Activated T-cell treated with anti-CD3 and anti-CD28 coated beads, Interleukin-2, amount 50 U/mL, for 4 hours (primary cell): ENCODE measurements around the gene PSMA7. TPM values are rescaled to one million over a fixed set of nuclear protein-coding genes. Genes with fewer than 3 reads are reported as not detected.

Source experiments
- ATAC-seq, 2 donors: fragments of 200-7000 bp; cut with Tn5 transposase; one replicate each; pipeline ENCODE4 v1.10.0; 2021
- DNase-seq: peaks from one replicate; pipeline ENCODE4 v3.0.0-alpha.2; 2020
- H3K27me3 Mint-ChIP-seq: one replicate; pipeline ENCODE4 v1.8.0; 2021; ENCODE audit warnings: low read depth, mixed read lengths
- H3K36me3 Mint-ChIP-seq: one replicate; pipeline ENCODE4 v1.8.0; 2022; ENCODE audit warnings: mixed read lengths; ENCODE audit not compliant: insufficient read depth
- H3K4me1 Mint-ChIP-seq: one replicate; pipeline ENCODE4 v1.8.0; 2021; ENCODE audit warnings: low read depth, mixed read lengths
- H3K4me3 Mint-ChIP-seq: one replicate; pipeline ENCODE4 v1.8.0; 2021; ENCODE audit warnings: mild to moderate bottlenecking, moderate library complexity, mixed read lengths
- H3K9me3 Mint-ChIP-seq: one replicate; pipeline ENCODE4 v1.8.0; 2021; ENCODE audit warnings: mixed read lengths
- total RNA-seq, 3 donors: library from RNA; stranded (reverse); gene quantifications; one replicate each; pipeline ENCODE4 v1.2.1, GENCODE V29; 2021

The PSMA7 gene
- total RNA-seq, 3 donors from 2014 or later: 651 to 699 (median 689) TPM

DNA sequence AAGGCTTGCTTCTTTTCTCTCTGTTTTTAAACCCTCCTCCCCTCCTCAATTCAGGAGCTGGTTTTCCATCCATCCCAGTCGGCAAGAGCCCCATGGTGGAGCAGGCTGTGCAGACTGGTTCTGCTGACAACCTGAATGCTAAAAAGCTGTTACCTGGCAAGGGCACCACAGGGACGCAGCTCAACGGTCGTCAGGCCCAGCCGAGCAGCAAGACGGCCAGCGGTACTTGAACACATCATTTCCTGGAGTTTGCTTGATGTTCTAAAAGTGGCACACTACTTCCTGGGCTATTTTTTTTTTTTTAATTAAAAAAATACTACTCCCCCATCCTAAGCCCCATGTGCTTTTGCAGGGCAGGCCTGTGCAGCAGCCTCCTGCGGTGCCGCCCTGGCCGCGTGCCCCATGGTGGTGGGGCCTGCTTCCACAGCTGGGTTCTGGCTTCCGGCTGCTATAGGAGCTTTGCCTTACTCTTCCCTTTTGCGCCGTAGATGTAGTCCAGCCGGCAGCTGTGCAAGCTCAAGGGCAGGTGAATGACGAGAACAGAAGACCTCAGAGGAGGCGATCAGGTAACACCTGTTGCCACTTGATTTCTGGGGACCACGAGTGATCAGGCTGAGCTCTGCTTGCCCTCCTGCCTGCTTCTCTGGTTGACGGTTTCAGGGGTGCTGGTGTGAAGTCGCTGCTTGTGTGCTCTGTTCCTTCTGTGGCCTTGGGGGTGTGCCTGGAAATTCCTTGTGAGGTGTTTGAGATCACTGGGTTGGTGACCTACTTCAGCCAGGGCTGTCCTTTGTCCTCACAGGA, 13.3 kb downstream of the PSMA7 start:
- no peaks in the 10 kb centered on the region for H3K9me3 Mint-ChIP-seq
- H3K4me1 Mint-ChIP-seq: peaks cover 20% of the 10 kb centered on the region
- no peak overlapping the region for H3K4me3 Mint-ChIP-seq
- DNase-seq (no peak), ATAC-seq (no peak)
- no peaks in the 10 kb centered on the region for H3K27me3 Mint-ChIP-seq
- H3K36me3 Mint-ChIP-seq: peaks cover 46% of the 10 kb centered on the region

DNA sequence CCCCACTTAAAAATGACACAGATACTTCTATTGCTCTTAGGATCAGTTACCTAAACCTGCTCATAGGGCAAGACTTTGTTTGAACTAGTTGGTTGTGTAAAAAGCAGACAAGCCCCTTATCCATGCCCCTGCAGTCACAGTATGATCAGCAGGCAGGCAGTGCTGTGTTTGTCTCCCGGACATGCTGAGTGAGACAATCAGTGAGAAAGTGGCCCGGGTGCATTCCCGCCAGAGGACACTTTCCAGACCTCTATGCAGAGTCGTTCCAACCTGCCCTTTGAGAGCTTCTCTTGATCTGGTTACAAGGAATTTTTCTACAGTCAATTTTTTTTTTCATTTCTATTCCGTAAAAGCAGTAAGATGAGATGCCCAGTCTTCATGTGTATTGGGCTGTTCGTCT, 14.7 kb downstream of the PSMA7 start:
- no peaks in the 10 kb centered on the region for H3K27me3 Mint-ChIP-seq
- H3K36me3 Mint-ChIP-seq: peaks cover 50% of the 10 kb centered on the region
- ATAC-seq (no peak), DNase-seq (no peak)
- H3K4me1 Mint-ChIP-seq: peaks cover 30% of the 10 kb centered on the region
- no peak overlapping the region for H3K4me3 Mint-ChIP-seq
- no peaks in the 10 kb centered on the region for H3K9me3 Mint-ChIP-seq

DNA sequence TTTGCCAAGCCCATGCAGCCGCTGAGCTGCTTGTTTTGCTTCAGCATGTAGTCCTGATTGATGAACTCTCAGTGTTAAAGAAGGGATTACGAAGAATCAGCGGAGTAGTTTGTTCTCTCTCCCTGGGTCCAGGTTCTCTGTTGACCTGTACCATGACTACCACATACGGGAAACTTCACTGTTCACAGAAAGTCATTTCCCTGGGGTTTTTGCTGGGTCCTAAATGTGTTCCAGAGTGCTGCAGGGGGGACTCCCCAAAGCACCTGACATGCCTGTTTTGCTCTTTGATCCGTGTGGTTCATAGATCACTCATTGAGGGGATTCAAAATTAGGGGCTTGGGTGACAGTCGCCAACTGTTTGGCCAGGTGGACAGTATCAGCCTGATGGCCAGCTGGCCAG, 15.4 kb downstream of the PSMA7 start:
- no peak overlapping the region for H3K4me3 Mint-ChIP-seq
- DNase-seq (no peak), ATAC-seq (no peak)
- H3K36me3 Mint-ChIP-seq: peaks cover 50% of the 10 kb centered on the region
- H3K27me3 Mint-ChIP-seq: no peaks in the 10 kb centered on the region
- no peaks in the 10 kb centered on the region for H3K9me3 Mint-ChIP-seq
- H3K4me1 Mint-ChIP-seq: peaks cover 30% of the 10 kb centered on the region

DNA sequence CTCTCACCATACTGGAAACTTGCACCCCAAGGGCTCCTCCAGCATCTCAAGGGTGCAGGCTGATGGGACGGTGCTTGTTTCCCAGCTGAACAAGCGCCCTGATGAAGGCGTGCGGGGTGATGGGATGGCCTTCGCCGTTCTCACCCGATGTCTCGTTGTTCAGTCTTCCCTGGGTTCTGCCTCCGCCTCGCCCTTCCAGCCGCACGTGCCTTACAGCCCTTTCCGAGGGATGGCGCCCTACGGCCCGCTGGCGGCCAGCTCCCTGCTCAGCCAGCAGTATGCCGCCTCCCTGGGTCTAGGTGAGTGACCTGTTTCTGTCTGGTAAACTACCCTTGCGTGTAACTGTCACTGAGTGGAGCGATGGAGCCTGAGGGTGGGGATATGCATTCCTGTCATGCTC, 17.1 kb downstream of the PSMA7 start:
- Mint-ChIP-seq H3K9me3 (no peaks in the 10 kb centered on the region), H3K36me3 (peaks cover 44% of the 10 kb centered on the region), H3K4me3 (no peak overlapping the region), H3K4me1 (peaks cover 25% of the 10 kb centered on the region), H3K27me3 (no peaks in the 10 kb centered on the region)
- ATAC-seq (no peak), DNase-seq (no peak)

DNA sequence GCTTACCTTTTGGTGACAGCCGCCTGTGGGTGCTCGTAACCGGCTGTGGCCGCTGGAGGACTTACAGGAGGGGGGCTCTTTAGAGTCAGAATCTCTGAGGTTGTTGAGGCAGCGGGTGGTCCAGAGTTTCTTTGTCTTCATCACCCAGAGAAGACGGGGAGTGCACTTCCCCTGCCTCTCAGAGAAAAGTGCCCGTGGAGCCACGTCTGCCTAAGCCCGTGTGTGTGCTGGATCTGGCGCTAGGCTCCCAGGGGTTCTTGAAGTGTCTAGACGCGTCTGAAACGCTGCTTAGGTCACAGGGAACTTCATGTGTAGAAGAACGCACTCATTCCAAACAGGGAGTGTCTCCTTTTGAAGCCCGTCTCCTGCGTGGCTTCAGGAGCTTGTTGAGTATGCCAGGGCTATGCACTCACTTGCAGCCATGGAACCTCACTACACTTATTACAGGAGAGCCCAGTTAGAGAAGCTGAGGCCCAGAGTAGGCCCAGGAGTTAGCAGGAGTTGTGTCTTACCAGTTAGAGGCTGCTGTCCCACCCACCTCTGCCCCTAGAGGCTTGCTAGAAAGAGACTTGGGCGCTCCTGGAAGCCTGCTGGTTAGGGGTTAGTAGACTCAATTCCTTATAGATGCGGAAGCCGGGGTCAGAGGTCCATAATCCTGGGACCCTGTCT, 19.6 kb downstream of the PSMA7 start:
- Mint-ChIP-seq H3K4me3 (peak overlapping the region; percentile 87), H3K36me3 (peaks cover 30% of the 10 kb centered on the region), H3K27me3 (no peaks in the 10 kb centered on the region), H3K4me1 (peaks cover 36% of the 10 kb centered on the region), H3K9me3 (no peaks in the 10 kb centered on the region)
- ATAC-seq: no peak
- DNase-seq: no peak

DNA sequence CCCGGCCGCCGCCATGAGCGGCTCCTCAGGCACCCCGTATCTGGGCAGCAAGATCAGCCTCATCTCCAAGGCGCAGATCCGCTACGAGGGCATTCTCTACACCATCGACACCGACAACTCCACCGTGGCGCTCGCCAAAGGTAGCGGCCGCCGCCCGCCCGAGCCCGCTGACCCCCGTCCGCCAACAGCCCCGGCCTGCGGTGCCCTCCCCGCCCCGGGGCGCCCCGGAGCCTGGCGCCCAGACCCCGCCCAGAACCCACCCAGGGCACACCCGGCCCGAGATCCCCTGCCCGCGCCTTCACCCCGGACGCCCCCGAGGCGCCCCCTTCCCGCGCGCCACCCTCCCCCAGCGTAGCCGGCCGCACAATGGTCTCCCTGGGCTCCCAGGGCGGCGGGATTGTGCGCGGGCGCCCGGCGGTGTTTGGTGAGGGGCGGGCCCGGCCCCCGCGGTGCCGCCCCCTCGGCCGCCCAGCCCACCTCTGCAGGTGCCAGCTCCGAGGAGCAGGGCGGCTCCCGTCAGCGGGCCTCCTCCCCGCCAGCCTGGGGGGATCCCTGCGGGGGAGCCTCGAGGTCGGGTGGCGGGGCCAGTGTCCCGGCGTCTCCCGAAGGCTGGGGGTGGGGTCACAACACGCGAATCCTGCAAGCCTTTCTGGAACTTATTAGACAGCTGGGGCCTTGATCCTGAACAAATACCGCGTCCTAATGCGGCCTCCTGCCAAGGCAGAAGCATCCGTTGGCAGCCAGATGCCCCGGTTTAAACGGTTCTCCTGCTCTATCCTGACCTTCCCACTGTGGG, 20.3 kb downstream of the PSMA7 start:
- Mint-ChIP-seq H3K27me3 (no peaks in the 10 kb centered on the region), H3K4me3 (peak overlapping the region; percentile 87), H3K9me3 (no peaks in the 10 kb centered on the region), H3K4me1 (peaks cover 38% of the 10 kb centered on the region), H3K36me3 (peaks cover 23% of the 10 kb centered on the region)
- peak; percentile 34 for DNase-seq
- peak; percentile 3 to 15 for ATAC-seq

DNA sequence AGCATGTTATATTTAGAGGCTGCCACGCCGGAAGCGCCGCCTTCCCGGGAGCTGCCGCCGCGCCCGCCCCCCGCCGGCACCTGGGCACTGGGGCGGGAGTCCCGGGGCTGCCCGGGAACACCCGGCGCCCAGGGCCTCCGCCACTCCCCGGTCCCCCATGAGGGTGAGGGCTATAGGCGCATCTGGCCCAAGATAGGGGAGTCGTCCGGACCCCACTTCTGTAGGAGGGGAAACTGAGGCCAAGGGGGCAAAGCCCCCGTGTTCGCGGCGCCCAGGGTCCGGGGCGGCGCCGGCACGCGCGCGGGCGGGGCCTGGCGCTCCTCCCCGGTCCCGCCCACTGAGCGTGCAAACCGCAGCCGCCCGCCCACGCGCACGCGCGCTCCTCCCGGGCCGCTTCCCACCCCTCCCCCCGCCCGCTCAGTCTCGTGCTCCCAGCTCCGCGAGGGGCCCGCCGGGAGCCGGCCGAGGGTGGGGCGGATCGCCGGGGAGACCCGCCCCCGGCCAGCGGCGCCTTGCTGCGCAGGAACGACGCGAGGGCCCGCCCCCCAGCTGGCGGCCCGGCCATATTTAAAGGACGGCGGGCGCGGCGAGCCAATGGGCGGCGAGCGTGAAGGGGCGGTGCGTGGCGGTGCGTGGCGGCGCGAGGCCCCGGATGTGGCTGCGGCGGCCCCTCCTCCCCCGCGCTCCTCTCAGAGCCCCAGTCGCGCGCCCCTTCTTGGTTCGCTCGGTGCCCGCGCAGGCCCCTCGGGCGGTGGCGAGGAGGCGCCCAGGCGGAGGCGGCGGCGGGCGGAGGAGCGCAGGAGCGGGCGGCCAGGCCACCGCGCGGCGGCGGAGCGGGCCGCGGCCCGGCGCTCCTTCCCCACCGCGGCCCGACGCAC, 21.2 kb downstream of the PSMA7 start, which contains the start of gene LSM14B:
TSS of gene LSM14B (plus strand) at position 700 of the 878 bp plus-strand sequence. CDS start 192 bp downstream, outside the sequence.
- ATAC-seq: peak; percentile 85 to 87
- H3K9me3 Mint-ChIP-seq: no peaks in the 10 kb centered on the region
- peaks cover 16% of the 10 kb centered on the region for H3K36me3 Mint-ChIP-seq
- peak within 1 kb of the TSS; percentile 87 for H3K4me3 Mint-ChIP-seq
- no peaks in the 10 kb centered on the region for H3K27me3 Mint-ChIP-seq
- peak; percentile 97 for DNase-seq
- peaks cover 46% of the 10 kb centered on the region for H3K4me1 Mint-ChIP-seq

DNA sequence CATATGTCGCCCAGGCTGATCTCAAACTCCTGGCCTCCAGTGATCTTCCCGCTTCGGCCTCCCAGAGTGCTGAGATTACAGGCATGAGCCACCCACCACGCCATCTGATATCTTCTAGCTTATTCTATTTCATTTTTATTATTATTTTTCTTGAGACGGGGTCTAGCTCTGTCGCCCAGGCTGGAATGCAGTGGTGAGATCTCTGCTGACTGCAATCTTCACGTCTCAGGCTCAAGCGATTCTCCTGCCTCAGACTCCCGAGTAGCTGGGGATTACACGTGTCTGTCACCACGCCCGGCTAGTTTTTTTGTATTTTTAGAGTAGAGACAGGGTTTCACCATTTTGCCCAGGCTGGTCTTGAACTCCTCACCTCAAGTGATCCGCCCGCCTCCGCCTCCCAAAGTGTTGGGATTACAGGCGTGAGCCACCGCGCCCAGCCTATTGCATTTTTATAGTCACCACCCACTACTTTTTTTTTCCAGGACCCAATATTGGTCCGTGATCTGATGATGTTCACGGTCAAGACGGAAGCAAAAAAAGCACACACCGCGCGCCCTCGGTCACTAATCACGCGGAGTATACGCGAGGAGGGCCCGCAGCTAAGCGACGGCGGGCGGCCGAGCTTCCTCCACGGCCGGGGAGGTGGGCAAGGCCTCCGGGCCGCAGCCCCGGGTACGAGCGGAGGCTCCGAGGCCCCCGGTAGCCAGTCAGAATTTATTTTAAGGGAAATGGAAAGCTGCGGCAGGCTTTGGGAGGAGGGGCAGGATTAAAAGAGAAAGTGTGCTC, 22.0 kb downstream of the PSMA7 start:
- DNase-seq (no peak), ATAC-seq (peak; percentile 0 to 1)
- peak overlapping the region; percentile 85 for H3K4me3 Mint-ChIP-seq
- no peaks in the 10 kb centered on the region for H3K27me3 Mint-ChIP-seq
- H3K9me3 Mint-ChIP-seq: no peaks in the 10 kb centered on the region
- peaks cover 47% of the 10 kb centered on the region for H3K4me1 Mint-ChIP-seq
- H3K36me3 Mint-ChIP-seq: peaks cover 11% of the 10 kb centered on the region

DNA sequence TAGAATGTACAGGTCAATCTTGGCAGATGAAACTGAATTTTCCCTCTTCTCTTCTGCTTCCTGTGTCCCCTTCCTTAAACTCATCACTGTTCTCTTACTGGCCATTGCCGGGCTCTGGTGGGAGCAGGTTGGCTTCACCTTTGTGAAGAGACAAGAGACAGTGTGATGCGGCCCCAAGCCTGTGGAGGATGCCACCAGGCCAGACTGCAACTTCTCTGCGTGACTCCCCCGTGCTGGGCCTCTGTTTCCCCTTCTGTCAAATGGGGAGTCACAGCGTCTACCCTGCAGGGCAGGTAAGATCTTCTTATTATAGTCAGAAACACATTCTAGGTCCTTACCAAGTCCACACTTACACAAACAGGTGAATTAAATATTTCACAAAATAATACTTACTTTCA, 22.8 kb downstream of the PSMA7 start:
- no peak for DNase-seq

DNA sequence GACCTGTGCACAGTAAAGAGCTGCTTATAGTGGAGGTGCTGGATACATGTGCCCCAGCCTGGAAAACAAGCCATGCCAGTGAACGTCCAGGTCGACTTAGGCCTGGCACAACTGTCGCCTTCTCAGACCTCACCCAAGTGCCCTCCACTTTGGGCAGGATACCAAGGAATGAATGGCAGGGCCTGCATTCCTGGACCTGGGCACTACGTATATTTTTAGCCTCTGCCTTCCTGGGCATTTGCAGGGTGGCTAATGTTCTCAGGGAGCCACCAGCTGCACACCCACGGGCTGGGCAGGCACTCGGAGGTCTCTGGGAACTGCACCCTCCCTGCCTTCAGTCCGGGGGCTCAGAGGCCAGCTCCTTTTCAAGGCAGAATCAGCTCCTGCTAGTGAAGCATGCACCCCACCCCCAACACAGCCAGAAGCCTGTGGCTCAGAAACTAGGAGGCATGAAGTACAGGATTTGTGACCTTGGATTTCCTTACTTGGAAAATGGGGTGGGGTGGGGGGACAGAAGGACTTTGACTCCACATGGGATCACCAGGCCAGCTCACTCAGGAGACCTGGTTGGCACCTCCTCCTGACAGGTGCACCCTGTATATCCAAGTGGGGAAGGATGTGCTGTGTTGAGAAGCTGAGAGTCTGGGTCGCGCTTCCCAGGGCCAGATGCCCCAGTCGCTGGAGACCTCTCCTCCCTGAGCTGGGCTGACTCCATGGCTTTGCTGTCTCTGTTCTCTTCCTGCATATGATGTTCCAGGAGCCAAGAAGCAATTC, 23.4 kb downstream of the PSMA7 start:
- Mint-ChIP-seq H3K4me3 (no peak overlapping the region), H3K27me3 (no peaks in the 10 kb centered on the region)
- DNase-seq: no peak

More for the DNA sequence above, 22.8 kb downstream of the PSMA7 start:
- no peak for ATAC-seq
- Mint-ChIP-seq H3K4me3 (peak overlapping the region; percentile 40), H3K36me3 (peaks cover 10% of the 10 kb centered on the region), H3K4me1 (peaks cover 49% of the 10 kb centered on the region), H3K9me3 (peaks cover 3% of the 10 kb centered on the region), H3K27me3 (no peaks in the 10 kb centered on the region)

DNA sequence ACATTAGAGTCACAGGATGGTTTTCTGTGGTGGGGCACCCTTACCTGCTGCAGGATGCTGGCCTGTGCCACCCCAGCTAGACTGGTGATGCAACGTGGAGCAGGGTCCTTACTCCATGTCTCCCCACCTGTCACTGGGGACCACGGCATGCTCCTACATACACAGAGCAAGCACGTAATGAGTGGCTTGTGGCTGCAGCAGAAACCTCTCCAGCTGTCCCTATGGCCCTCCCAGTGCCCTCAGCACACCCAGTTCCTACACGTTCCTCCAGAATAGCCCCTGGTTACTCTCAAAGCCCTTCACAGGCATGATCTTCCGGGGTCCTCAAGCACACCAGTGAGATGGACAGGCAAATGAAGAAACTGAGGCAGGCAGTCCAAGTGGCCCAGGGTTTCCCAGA, 24.1 kb downstream of the PSMA7 start:
- Mint-ChIP-seq H3K36me3 (peaks cover 2% of the 10 kb centered on the region), H3K4me3 (peak overlapping the region; percentile 7), H3K4me1 (peaks cover 39% of the 10 kb centered on the region), H3K27me3 (no peaks in the 10 kb centered on the region), H3K9me3 (peaks cover 3% of the 10 kb centered on the region)
- ATAC-seq: no peak
- no peak for DNase-seq

More for the DNA sequence above, 23.4 kb downstream of the PSMA7 start:
- ATAC-seq: no peak
- H3K9me3 Mint-ChIP-seq: peaks cover 3% of the 10 kb centered on the region
- H3K36me3 Mint-ChIP-seq: peaks cover 7% of the 10 kb centered on the region
- H3K4me1 Mint-ChIP-seq: peaks cover 45% of the 10 kb centered on the region

DNA sequence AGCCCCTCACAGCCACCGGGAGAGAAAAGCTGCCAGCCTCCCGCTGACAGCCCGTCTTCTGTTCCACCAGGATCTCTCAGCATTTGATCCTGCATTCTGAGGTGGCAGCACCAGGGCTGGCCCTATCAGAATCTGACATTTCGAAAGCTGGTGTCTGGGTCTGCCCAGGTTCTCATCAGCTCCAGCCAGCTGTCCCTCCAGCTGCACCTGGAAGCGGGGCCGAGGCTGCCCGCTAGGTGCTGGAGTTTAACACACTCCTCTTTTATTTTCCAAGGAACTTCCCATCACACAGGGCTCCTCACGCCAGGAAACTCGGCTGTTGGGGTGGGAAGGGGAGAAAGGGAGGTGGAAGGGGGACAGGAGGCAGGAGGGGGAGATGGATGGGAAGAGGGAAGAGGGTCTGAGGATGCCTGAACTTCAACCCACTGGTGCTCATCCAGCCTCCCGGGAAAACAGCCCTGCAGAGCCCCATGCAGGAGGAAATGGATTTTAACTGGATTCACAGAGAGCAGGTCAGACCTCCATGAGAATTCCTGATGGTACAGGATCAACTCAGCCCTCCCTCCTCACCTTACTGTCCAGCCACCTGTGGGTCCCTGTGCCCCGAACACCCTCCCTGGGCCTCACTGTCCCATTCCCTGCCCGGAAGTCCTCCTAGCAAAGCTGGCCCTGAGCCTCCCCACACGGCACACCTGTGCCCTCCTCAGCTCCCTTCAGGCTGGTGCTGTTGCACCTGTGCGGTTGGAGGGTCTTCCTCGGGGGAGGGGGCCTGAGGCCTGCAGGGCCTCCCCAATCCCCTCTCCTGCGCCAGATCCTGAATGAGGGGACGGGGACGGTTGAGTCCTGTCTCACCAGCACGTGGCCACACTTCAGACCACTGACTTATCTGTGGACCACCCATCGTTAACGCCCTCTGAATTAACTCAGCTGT, 24.8 kb downstream of the PSMA7 start:
- Mint-ChIP-seq H3K27me3 (no peaks in the 10 kb centered on the region), H3K4me1 (peaks cover 32% of the 10 kb centered on the region), H3K9me3 (peaks cover 3% of the 10 kb centered on the region), H3K36me3 (no peaks in the 10 kb centered on the region), H3K4me3 (no peak overlapping the region)
- DNase-seq: no peak
- ATAC-seq: no peak
